Smooth muscle cell (in vitro differentiated cells): ENCODE data around the gene P2RX3. TPM values are rescaled to one million over a fixed set of nuclear protein-coding genes. Genes with fewer than 3 reads are reported as not detected.

Source experiments
- DNase-seq: peaks from one replicate; lab custom pipeline; 2025; ENCODE audit not compliant: unreplicated experiment; lab: John Stamatoyannopoulos, UW
- H2AFZ ChIP-seq: fragments of 200-600 bp; sonication (generic); 2 replicates; pipeline ENCODE4 v1.6.0; 2016; ENCODE audit warnings: antibody characterized with exemption, low read depth, mild to moderate bottlenecking
- H3F3A ChIP-seq: fragments of 200-600 bp; sonication (generic); 2 replicates; pipeline ENCODE4 v1.6.0; 2017; ENCODE audit warnings: antibody characterized with exemption, low read depth
- H3K27ac ChIP-seq: fragments of 200-600 bp; sonication (generic); 2 replicates; pipeline ENCODE4 v1.5.1; 2016; ENCODE audit warnings: low read depth, mild to moderate bottlenecking
- H3K27me3 ChIP-seq: fragments of 200-600 bp; sonication (generic); 2 replicates; pipeline ENCODE4 v1.6.1; 2016; ENCODE audit warnings: low read depth, mild to moderate bottlenecking
- H3K36me3 ChIP-seq: fragments of 200-600 bp; sonication (generic); 2 replicates; pipeline ENCODE4 v1.5.1; 2016; ENCODE audit warnings: low read depth
- H3K4me1 ChIP-seq: fragments of 200-600 bp; sonication (generic); 2 replicates; pipeline ENCODE4 v1.5.1; 2016; ENCODE audit warnings: low read depth
- H3K4me2 ChIP-seq: fragments of 200-600 bp; sonication (generic); 2 replicates; pipeline ENCODE4 v1.6.0; 2016; ENCODE audit warnings: mild to moderate bottlenecking
- H3K4me3 ChIP-seq: fragments of 200-600 bp; sonication (generic); 2 replicates; pipeline ENCODE4 v1.5.1; 2016; ENCODE audit warnings: mild to moderate bottlenecking
- H3K79me2 ChIP-seq: fragments of 200-600 bp; sonication (generic); 2 replicates; pipeline ENCODE4 v1.6.0; 2016; ENCODE audit warnings: low read depth, mild to moderate bottlenecking
- H3K9ac ChIP-seq: fragments of 200-600 bp; sonication (generic); 2 replicates; pipeline ENCODE4 v1.6.0; 2016; ENCODE audit warnings: low read depth
- H3K9me3 ChIP-seq: fragments of 200-600 bp; sonication (generic); replicated peaks from 2 replicates; pipeline ENCODE4 v1.5.1; 2016; ENCODE audit warnings: low read depth
- H4K20me1 ChIP-seq: fragments of 200-600 bp; sonication (generic); 2 replicates; pipeline ENCODE4 v1.6.0; 2016; ENCODE audit warnings: low read depth
- WGBS: methylation state at CpG from one replicate; pipeline ENCODE4 v1.1.7; 2016; ENCODE audit warnings: low lambda C conversion rate; 5-methylcytosine and 5-hydroxymethylcytosine counted together
- polyA plus RNA-seq: library from polyadenylated mRNA; unstranded; fragments of >200 nt; fragmentation: Nextera tagmentation; extraction: Ambion mirVana; gene quantifications from 2 replicates; pipeline ENCODE4 v1.2.1, GENCODE V29; 2016
- total RNA-seq: library from RNA; depleted of rRNA; stranded (reverse); fragments of >200 nt; gene quantifications from 2 replicates; pipeline ENCODE4 v1.2.3, GENCODE V29; 2014
- TF ChIP-seq, protein P1 (sequence below): fragments of 200-600 bp; sonication (generic); IDR thresholded peaks from 2 replicates; pipeline ENCODE4 v1.5.1; 2017; ENCODE audit warnings: borderline replicate concordance, mild to moderate bottlenecking, antibody characterized with exemption; ENCODE audit not compliant: insufficient read depth, poor library complexity, severe bottlenecking

P2RX3 gene
- not detected in 2 replicates for total RNA-seq
- 0.19 TPM in 1 of 2 replicates, not detected in the other for polyA plus RNA-seq

DNA sequence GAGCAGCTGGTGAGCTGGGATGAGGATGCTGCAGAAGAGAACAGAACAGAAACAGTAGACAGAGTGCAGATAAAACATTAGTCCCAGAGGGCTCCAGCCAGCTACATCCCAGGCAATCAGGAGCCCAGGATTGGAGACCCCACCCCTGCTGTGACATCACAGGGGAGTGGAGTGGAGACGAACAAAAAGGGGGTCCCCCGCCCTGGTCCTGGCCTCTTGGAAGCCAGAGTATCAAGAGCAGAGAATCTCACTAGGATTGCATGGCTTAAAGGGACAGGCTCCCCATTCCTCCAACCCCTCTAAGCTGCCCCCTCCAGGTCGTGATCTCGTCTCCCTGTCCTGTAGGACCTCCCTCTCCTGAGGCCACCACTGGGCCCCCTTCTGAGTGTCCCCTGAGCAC is at the start of gene P2RX3:
TSS of gene P2RX3 (plus strand) at position 211 of the 400 bp plus-strand sequence. CDS start 199 bp downstream, outside the sequence.
- peaks cover 34% of the 10 kb centered on the region for H3K79me2 ChIP-seq
- H3K27ac ChIP-seq = no peak within 1 kb of the TSS
- H3K9ac ChIP-seq = no peak within 1 kb of the TSS
- H3K4me1 ChIP-seq = peaks cover 23% of the 10 kb centered on the region
- no peaks in the 10 kb centered on the region for H3K9me3 ChIP-seq
- H3K27me3 ChIP-seq = no peaks in the 10 kb centered on the region
- TF ChIP-seq, protein P1, sequence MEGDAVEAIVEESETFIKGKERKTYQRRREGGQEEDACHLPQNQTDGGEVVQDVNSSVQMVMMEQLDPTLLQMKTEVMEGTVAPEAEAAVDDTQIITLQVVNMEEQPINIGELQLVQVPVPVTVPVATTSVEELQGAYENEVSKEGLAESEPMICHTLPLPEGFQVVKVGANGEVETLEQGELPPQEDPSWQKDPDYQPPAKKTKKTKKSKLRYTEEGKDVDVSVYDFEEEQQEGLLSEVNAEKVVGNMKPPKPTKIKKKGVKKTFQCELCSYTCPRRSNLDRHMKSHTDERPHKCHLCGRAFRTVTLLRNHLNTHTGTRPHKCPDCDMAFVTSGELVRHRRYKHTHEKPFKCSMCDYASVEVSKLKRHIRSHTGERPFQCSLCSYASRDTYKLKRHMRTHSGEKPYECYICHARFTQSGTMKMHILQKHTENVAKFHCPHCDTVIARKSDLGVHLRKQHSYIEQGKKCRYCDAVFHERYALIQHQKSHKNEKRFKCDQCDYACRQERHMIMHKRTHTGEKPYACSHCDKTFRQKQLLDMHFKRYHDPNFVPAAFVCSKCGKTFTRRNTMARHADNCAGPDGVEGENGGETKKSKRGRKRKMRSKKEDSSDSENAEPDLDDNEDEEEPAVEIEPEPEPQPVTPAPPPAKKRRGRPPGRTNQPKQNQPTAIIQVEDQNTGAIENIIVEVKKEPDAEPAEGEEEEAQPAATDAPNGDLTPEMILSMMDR = no peak
- no peaks in the 10 kb centered on the region for H3K36me3 ChIP-seq
- no peak within 1 kb of the TSS for H3K4me3 ChIP-seq
- H2AFZ ChIP-seq = no peak within 1 kb of the TSS
- whole genome bisulfite sequencing = 67% methylated on average over 4 of the region's 4 CpGs
- DNase-seq = no peak
- H3F3A ChIP-seq = no peaks in the 10 kb centered on the region
- H4K20me1 ChIP-seq = no peaks in the 10 kb centered on the region
- H3K4me2 ChIP-seq = no peak within 1 kb of the TSS

DNA sequence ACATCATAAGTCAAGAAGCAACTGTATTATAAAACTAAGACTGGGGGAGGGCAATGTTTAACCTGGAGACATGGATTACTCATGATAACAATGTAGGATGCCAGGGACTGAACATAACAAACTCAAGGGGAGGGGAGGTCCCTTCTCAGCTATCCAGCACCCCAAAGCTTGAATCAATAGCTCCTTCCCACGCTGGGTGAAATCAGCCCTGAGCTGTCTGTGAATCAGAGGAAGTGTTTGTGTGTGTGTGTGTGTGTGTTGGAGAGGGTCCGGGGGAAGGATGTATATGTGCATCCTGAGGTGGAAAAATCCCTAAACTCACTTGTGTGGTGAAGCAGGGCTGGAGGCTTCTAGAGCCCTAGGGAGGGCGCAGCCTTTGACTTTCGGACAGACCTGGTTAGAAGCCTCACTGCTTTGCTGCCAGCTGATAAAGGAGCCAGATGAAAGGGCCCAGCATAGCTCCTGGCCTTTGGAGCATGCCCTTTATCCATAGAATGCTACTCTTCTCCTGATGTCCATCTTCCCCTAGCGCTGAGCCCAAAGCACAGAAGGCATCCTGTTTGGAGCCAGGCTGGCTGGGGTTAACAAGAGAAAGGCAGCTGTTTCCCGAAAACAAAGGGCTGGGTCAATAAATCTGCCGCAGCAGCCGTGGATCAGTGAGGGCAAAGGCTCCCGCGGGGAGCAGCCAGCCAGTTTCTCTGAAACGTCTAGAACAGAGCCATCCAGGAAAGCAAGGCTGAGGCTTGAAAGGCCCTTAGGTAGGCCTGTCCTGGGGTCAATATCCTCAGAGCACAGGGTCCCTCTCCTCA is 49.2 kb upstream of the P2RX3 start:
- Histone ChIP-seq H2AFZ (no peak overlapping the region), H3K9me3 (no peaks in the 10 kb centered on the region), H3K36me3 (no peaks in the 10 kb centered on the region), H3K9ac (no peak overlapping the region), H4K20me1 (no peaks in the 10 kb centered on the region), H3F3A (no peaks in the 10 kb centered on the region), H3K27ac (peak overlapping the region; percentile 62), H3K79me2 (no peaks in the 10 kb centered on the region), H3K4me3 (no peak overlapping the region), H3K4me2 (peak overlapping the region; percentile 45), H3K27me3 (no peaks in the 10 kb centered on the region), H3K4me1 (peaks cover 18% of the 10 kb centered on the region)
- 15% methylated on average over 11 of the region's 11 CpGs for WGBS
- no peak for DNase-seq
- TF ChIP-seq, protein P1 = no peak

DNA sequence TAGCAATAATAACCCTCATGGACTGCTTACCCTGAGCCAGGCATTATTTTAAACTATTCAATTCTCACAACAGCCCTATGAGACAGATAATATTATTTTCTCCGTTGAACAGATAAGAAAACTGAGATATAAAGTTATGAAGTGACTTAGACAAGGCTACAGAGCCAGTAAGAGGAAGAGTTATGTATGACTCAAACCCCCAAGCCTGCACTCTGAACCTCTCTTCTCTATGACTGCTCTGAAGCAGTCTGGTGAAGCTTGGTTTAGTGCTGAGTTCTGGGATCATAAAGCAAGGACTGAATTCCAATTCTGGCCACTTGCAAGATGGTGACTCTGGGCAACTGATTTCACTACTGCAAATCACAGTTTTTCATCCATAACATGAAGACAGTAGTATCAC is 47.9 kb upstream of the P2RX3 start:
- H4K20me1 ChIP-seq = no peaks in the 10 kb centered on the region
- peak overlapping the region; percentile 41 for H3K27ac ChIP-seq
- TF ChIP-seq, protein P1 = no peak
- WGBS = 25% methylated on average over 1 of the region's 1 CpG
- no peak overlapping the region for H2AFZ ChIP-seq
- no peak overlapping the region for H3K4me3 ChIP-seq
- no peaks in the 10 kb centered on the region for H3K36me3 ChIP-seq
- H3K4me1 ChIP-seq = peaks cover 18% of the 10 kb centered on the region
- H3K9ac ChIP-seq = no peak overlapping the region
- H3K9me3 ChIP-seq = no peaks in the 10 kb centered on the region
- H3K79me2 ChIP-seq = no peaks in the 10 kb centered on the region
- H3K27me3 ChIP-seq = no peaks in the 10 kb centered on the region
- no peak for DNase-seq
- peak overlapping the region; percentile 30 for H3K4me2 ChIP-seq
- H3F3A ChIP-seq = no peaks in the 10 kb centered on the region
